ENCODE results near the gene TAOK3.

TAOK3 gene

GRCh38 chr12:118189741-118190191 is 182.9 kb downstream of the TAOK3 start:
- no peak for TF ChIP-seq MYC (IDR thresholded peaks at IDR 0.05; ENCODE audit: low read depth, low read length)
- no peak for TF ChIP-seq POLR2A (IDR thresholded peaks at IDR 0.05; ENCODE audit: extremely low read depth, insufficient read length)
- TF ChIP-seq MAX (IDR thresholded peaks at IDR 0.05; ENCODE audit: low read depth, low read length), result no peak
- TF ChIP-seq CTCF (IDR thresholded peaks at IDR 0.05; ENCODE audit: low read depth, low read length), result no peak
- DNase-seq (ENCODE audit: low read depth), result no peak
- no peak overlapping the region for H3K4me3 ChIP-seq (ENCODE audit: low read depth, low read length)

GRCh38 chr12:118188690-118189371 is 183.9 kb downstream of the TAOK3 start:
- TF ChIP-seq MAX (IDR thresholded peaks at IDR 0.05; ENCODE audit: low read depth, low read length) (no peak), POLR2A (IDR thresholded peaks at IDR 0.05; ENCODE audit: extremely low read depth, insufficient read length) (no peak), CTCF (IDR thresholded peaks at IDR 0.05; ENCODE audit: low read depth, low read length) (no peak), MYC (IDR thresholded peaks at IDR 0.05; ENCODE audit: low read depth, low read length) (no peak)
- H3K4me3 ChIP-seq (ENCODE audit: low read depth, low read length), result no peak overlapping the region
- DNase-seq (ENCODE audit: low read depth), result peak; percentile 30

- TF ChIP-seq MAX (IDR thresholded peaks at IDR 0.05; ENCODE audit: low read depth, low read length) (no peak), CTCF (IDR thresholded peaks at IDR 0.05; ENCODE audit: low read depth, low read length) (no peak), POLR2A (IDR thresholded peaks at IDR 0.05; ENCODE audit: extremely low read depth, insufficient read length) (no peak), MYC (IDR thresholded peaks at IDR 0.05; ENCODE audit: low read depth, low read length) (no peak)
- DNase-seq (ENCODE audit: low read depth), result no peak
- no peak overlapping the region for H3K4me3 ChIP-seq (ENCODE audit: low read depth, low read length)
Measured at GRCh38 chr12:118187751-118188435, 184.8 kb downstream of the TAOK3 start.

- TF ChIP-seq MYC (IDR thresholded peaks at IDR 0.05; ENCODE audit: low read depth, low read length) (no peak), CTCF (IDR thresholded peaks at IDR 0.05; ENCODE audit: low read depth, low read length) (no peak), MAX (IDR thresholded peaks at IDR 0.05; ENCODE audit: low read depth, low read length) (no peak), POLR2A (IDR thresholded peaks at IDR 0.05; ENCODE audit: extremely low read depth, insufficient read length) (no peak)
- no peak for DNase-seq (ENCODE audit: low read depth)
- H3K4me3 ChIP-seq (ENCODE audit: low read depth, low read length), result no peak overlapping the region
Measured at GRCh38 chr12:118185602-118186397, 186.9 kb downstream of the TAOK3 start.

- TF ChIP-seq MAX (IDR thresholded peaks at IDR 0.05; ENCODE audit: low read depth, low read length) (no peak), CTCF (IDR thresholded peaks at IDR 0.05; ENCODE audit: low read depth, low read length) (no peak), MYC (IDR thresholded peaks at IDR 0.05; ENCODE audit: low read depth, low read length) (no peak), POLR2A (IDR thresholded peaks at IDR 0.05; ENCODE audit: extremely low read depth, insufficient read length) (no peak)
- no peak for DNase-seq (ENCODE audit: low read depth)
Measured at GRCh38 chr12:118183711-118184110, 189.0 kb downstream of the TAOK3 start.

More at GRCh38 chr12:118183711-118184110, 189.0 kb downstream of the TAOK3 start:
- no peak overlapping the region for H3K4me3 ChIP-seq (ENCODE audit: low read depth, low read length)
